Panc1 (cell line): ENCODE data around the gene LRMDA. TPM values are rescaled to one million over a fixed set of nuclear protein-coding genes. Genes with fewer than 3 reads are reported as not detected.

Experiments
- ATAC-seq: fragments of 200-7000 bp; cut with Tn5 transposase; 2 replicates; pipeline ENCODE4 v1.9.1; 2020; ENCODE audit warnings: mild to moderate bottlenecking, moderate library complexity
- BruUV-seq: library from RNA; stranded (reverse); fragments of 400-500 nt; replicated peaks from 2 replicates; lab custom pipeline; 2021; lab: Mats Ljungman, UMichigan
- CTCF ChIA-PET: fragments of 300-600 bp; sonication (Branson Sonifier 250); formaldehyde crosslinking; loops from one replicate; lab custom pipeline; 2022; ENCODE audit warnings: antibody characterized with exemption; lab: Charles Lee
- POLR2A ChIA-PET: fragments of 300-600 bp; sonication (Branson Sonifier 250); formaldehyde crosslinking; loops from one replicate; lab custom pipeline; 2022; ENCODE audit warnings: antibody characterized with exemption; lab: Charles Lee
- DNase-seq: peaks from one replicate; pipeline ENCODE4 v3.0.0-alpha.2; 2010; ENCODE audit warnings: low read depth, low spot score
- H3K27ac ChIP-seq: 2 replicates; pipeline ENCODE4 v1.5.1; 2011; ENCODE audit warnings: mild to moderate bottlenecking, low read length, inconsistent platforms
- H3K27me3 ChIP-seq: fragments of 200-500 bp; sonication (Bioruptor generic); 2 replicates; pipeline ENCODE4 v1.6.0; 2014; ENCODE audit warnings: low read length, inconsistent platforms; ENCODE audit not compliant: control insufficient read depth, insufficient read depth
- H3K36me3 ChIP-seq: fragments of 200-500 bp; sonication (Bioruptor generic); 2 replicates; pipeline ENCODE4 v1.5.1; 2014; ENCODE audit warnings: inconsistent platforms, mild to moderate bottlenecking, low read length, moderate library complexity; ENCODE audit not compliant: control insufficient read depth, insufficient read depth
- H3K4me1 ChIP-seq: 2 replicates; pipeline ENCODE4 v1.5.1; 2011; ENCODE audit warnings: inconsistent platforms, mild to moderate bottlenecking, low read length, moderate library complexity; ENCODE audit not compliant: control insufficient read depth, insufficient read depth
- H3K4me3 ChIP-seq, 2 experiments: 2 replicates each; pipeline ENCODE4 v1.5.1; 2011 to 2012; ENCODE audit warnings: low read depth in 2 of 2, low read length in 2 of 2, mild to moderate bottlenecking in 2 of 2, inconsistent platforms in 1 of 2, moderate library complexity in 1 of 2
- H3K9me3 ChIP-seq: fragments of 200-500 bp; sonication (Bioruptor generic); 2 replicates; pipeline ENCODE4 v1.5.1; 2014; ENCODE audit warnings: low read depth, mild to moderate bottlenecking, inconsistent platforms, low read length, moderate library complexity; ENCODE audit not compliant: control insufficient read depth, insufficient read depth
- CTCF ChIP-seq: fragments of 450-650 bp; IDR thresholded peaks from 2 replicates; pipeline ENCODE4 v1.5.1; 2017; ENCODE audit warnings: mild to moderate bottlenecking
- POLR2AphosphoS5 ChIP-seq: IDR thresholded peaks from 2 replicates; pipeline ENCODE4 v1.6.1; 2012; ENCODE audit warnings: mild to moderate bottlenecking, low read depth, low read length, moderate library complexity
- REST ChIP-seq, 2 experiments: IDR thresholded peaks; 2 replicates each; pipeline ENCODE4 v1.6.1; 2011 to 2012; ENCODE audit warnings: low read depth in 2 of 2, control low read depth in 1 of 2, low read length in 1 of 2, mild to moderate bottlenecking in 1 of 2, moderate library complexity in 1 of 2; ENCODE audit not compliant: insufficient read depth in 1 of 2
- SIN3A ChIP-seq: IDR thresholded peaks from 2 replicates; pipeline ENCODE4 v1.6.1; 2012; ENCODE audit warnings: low read depth, mild to moderate bottlenecking, low read length, moderate library complexity, borderline replicate concordance; ENCODE audit not compliant: insufficient read depth
- TCF7L2 ChIP-seq: IDR thresholded peaks from 2 replicates; pipeline ENCODE4 v1.6.1; 2011; ENCODE audit warnings: mild to moderate bottlenecking, low read depth, low read length, inconsistent platforms
- in situ Hi-C: cut with HindIII; loops from 2 replicates; pipeline ENCODE4 v1.10.0; 2016; ENCODE audit warnings: low sequenced_read_pairs, low pct_unique_long_range_greater_than_20kb
- intact Hi-C: fragments of 100-400 bp; cut with micrococcal nuclease; formaldehyde crosslinking; loops from one replicate; pipeline ENCODE4 v1.10.0; 2022; ENCODE audit not compliant: unreplicated experiment
- total RNA-seq: library from RNA; stranded (reverse); gene quantifications from one replicate; pipeline ENCODE4 v1.2.1, GENCODE V29; 2021; ENCODE audit not compliant: unreplicated experiment

The LRMDA gene
- total RNA-seq, 1 experiment from 2014 or later = 1.2 TPM

- in situ Hi-C loops = no loop called here
- no peaks in the 10 kb centered on the region; the same call in 1 of the 2 replicates for H3K27me3 ChIP-seq
- intact Hi-C loops = no loop called here
- H3K4me1 ChIP-seq = no peaks in the 10 kb centered on the region
- no peaks in the 10 kb centered on the region for H3K36me3 ChIP-seq
- TF ChIP-seq TCF7L2 (no peak), REST (IDR thresholded peaks at IDR 0.05; ENCODE audit: insufficient read depth in 1 of 2, low read depth in 2 of 2, low read length in 1 of 2) (no peak), CTCF (no peak), SIN3A (no peak), POLR2AphosphoS5 (no peak)
- no TSS peak for BruUV-seq
- 0 out of 2 replicates have a peak, but pooled peaks cover 1% of the 10 kb centered on the region for H3K9me3 ChIP-seq
- ATAC-seq (no peak), DNase-seq (no peak)
- no peak overlapping the region for H3K4me3 ChIP-seq
- H3K27ac ChIP-seq = no peak overlapping the region
- ChIA-PET POLR2A (no interaction called here), CTCF (no interaction called here)
Observed at GRCh38 chr10:76265441-76266113, 834.2 kb downstream of the LRMDA start.

- Histone ChIP-seq H3K27me3 (no peaks in the 10 kb centered on the region; the same call in 1 of the 2 replicates), H3K4me3 (no peak overlapping the region), H3K9me3 (no peaks in the 10 kb centered on the region), H3K27ac (no peak overlapping the region), H3K36me3 (no peaks in the 10 kb centered on the region), H3K4me1 (no peaks in the 10 kb centered on the region)
- in situ Hi-C loops = no loop called here
- CTCF ChIA-PET = no interaction called here
- POLR2A ChIA-PET = no interaction called here
- no peak for ATAC-seq
- intact Hi-C loops = no loop called here
- BruUV-seq = no TSS peak
- TF ChIP-seq CTCF (no peak), REST (IDR thresholded peaks at IDR 0.05; ENCODE audit: insufficient read depth in 1 of 2, low read depth in 2 of 2, low read length in 1 of 2) (no peak), POLR2AphosphoS5 (no peak), SIN3A (no peak), TCF7L2 (no peak)
- no peak for DNase-seq
Observed at GRCh38 chr10:76268530-76268929, 837.1 kb downstream of the LRMDA start.
